ENCODE results near the gene SIRT1.

- TF ChIP-seq E2F4 (CRISPR knock-in tag; IDR thresholded peaks at IDR 0.05; ENCODE audit: borderline replicate concordance, low read depth) (no peak), ESRRA (CRISPR knock-in tag; IDR thresholded peaks at IDR 0.05; ENCODE audit: borderline replicate concordance) (no peak), CTCF (IDR thresholded peaks at IDR 0.05) (no peak), GABPB1 (CRISPR knock-in tag; IDR thresholded peaks at IDR 0.05) (no peak), MLX (CRISPR knock-in tag; IDR thresholded peaks at IDR 0.05) (no peak), FOXJ3 (CRISPR knock-in tag; IDR thresholded peaks at IDR 0.05; ENCODE audit: borderline replicate concordance) (no peak), CREB1 (CRISPR knock-in tag; IDR thresholded peaks at IDR 0.05) (no peak)
Measured at GRCh38 chr10:67917679-67918078, 33.2 kb downstream of the SIRT1 start.

Measured in WTC11 (cell line).